H9 (cell line): ENCODE results near the gene SMARCAL1. TPM values are rescaled to one million over a fixed set of nuclear protein-coding genes. Genes with fewer than 3 reads are reported as not detected.

Experiments
- DNase-seq: peaks from one replicate; pipeline ENCODE4 v3.0.0-alpha.2; 2017
- H2AFZ ChIP-seq: one replicate; pipeline ENCODE4 v1.6.1; 2013; ENCODE audit warnings: mild to moderate bottlenecking, low read length, control low read depth, moderate library complexity
- H2AK5ac ChIP-seq: 2 replicates; pipeline ENCODE4 v1.6.1; 2013; ENCODE audit warnings: low read length, control low read depth, mixed read lengths; ENCODE audit not compliant: insufficient read length
- H2BK120ac ChIP-seq: one replicate; pipeline ENCODE4 v1.6.1; 2013; ENCODE audit warnings: low read depth, mild to moderate bottlenecking, low read length, control low read depth, inconsistent platforms; ENCODE audit not compliant: poor library complexity, severe bottlenecking
- H2BK12ac ChIP-seq: 2 replicates; pipeline ENCODE4 v1.6.1; 2013; ENCODE audit warnings: low read length, control low read depth, mixed read lengths, low read depth; ENCODE audit not compliant: insufficient read length
- H2BK15ac ChIP-seq: 2 replicates; pipeline ENCODE4 v1.6.1; 2013; ENCODE audit warnings: low read depth, low read length, control low read depth
- H2BK20ac ChIP-seq: one replicate; pipeline ENCODE4 v1.6.1; 2013; ENCODE audit warnings: low read depth, mild to moderate bottlenecking, low read length, control low read depth, inconsistent platforms; ENCODE audit not compliant: poor library complexity, severe bottlenecking
- H2BK5ac ChIP-seq: 2 replicates; pipeline ENCODE4 v1.6.1; 2013; ENCODE audit warnings: low read length, control low read depth, mixed read lengths; ENCODE audit not compliant: insufficient read length
- H3K14ac ChIP-seq: 2 replicates; pipeline ENCODE4 v1.6.1; 2013; ENCODE audit warnings: low read length, control low read depth; ENCODE audit not compliant: insufficient read depth
- H3K18ac ChIP-seq: 2 replicates; pipeline ENCODE4 v1.6.1; 2013; ENCODE audit warnings: low read depth, mild to moderate bottlenecking, mixed read lengths, low read length, control low read depth; ENCODE audit not compliant: insufficient read length
- H3K23ac ChIP-seq: 2 replicates; pipeline ENCODE4 v1.6.1; 2013; ENCODE audit warnings: low read length, control low read depth, mixed read lengths, low read depth; ENCODE audit not compliant: insufficient read length
- H3K23me2 ChIP-seq: 2 replicates; pipeline ENCODE4 v1.6.1; 2013; ENCODE audit warnings: low read depth, mild to moderate bottlenecking, mixed read lengths, low read length, control low read depth; ENCODE audit not compliant: insufficient read length, poor library complexity, severe bottlenecking
- H3K27ac ChIP-seq: 2 replicates; pipeline ENCODE4 v1.5.1; 2013; ENCODE audit warnings: low read length, control low read depth, mixed read lengths, low read depth; ENCODE audit not compliant: insufficient read length
- H3K27me3 ChIP-seq: 2 replicates; pipeline ENCODE4 v1.6.1; 2013; ENCODE audit warnings: low read length, control low read depth, inconsistent platforms; ENCODE audit not compliant: insufficient read depth
- H3K4ac ChIP-seq: 2 replicates; pipeline ENCODE4 v1.6.1; 2013; ENCODE audit warnings: low read depth, mild to moderate bottlenecking, control low read depth, inconsistent platforms, low read length, moderate library complexity
- H3K4me1 ChIP-seq: 2 replicates; pipeline ENCODE4 v1.6.1; 2013; ENCODE audit warnings: low read length, control low read depth, inconsistent platforms; ENCODE audit not compliant: insufficient read depth
- H3K4me2 ChIP-seq: 2 replicates; pipeline ENCODE4 v1.6.1; 2013; ENCODE audit warnings: low read length, control low read depth, mixed read lengths; ENCODE audit not compliant: insufficient read length, insufficient read depth
- H3K56ac ChIP-seq: 2 replicates; pipeline ENCODE4 v1.6.1; 2013; ENCODE audit warnings: low read depth, mild to moderate bottlenecking, mixed read lengths, low read length, control low read depth; ENCODE audit not compliant: insufficient read length
- H3K79me1 ChIP-seq: 2 replicates; pipeline ENCODE4 v1.6.1; 2013; ENCODE audit warnings: low read depth, mild to moderate bottlenecking, moderate library complexity, low read length, control low read depth, inconsistent platforms; ENCODE audit not compliant: insufficient read depth, poor library complexity, severe bottlenecking
- H3K79me2 ChIP-seq: 2 replicates; pipeline ENCODE4 v1.6.1; 2013; ENCODE audit warnings: low read length, control low read depth, inconsistent platforms; ENCODE audit not compliant: insufficient read depth
- H3K9ac ChIP-seq: 2 replicates; pipeline ENCODE4 v1.6.1; 2013; ENCODE audit warnings: low read length, control low read depth, mixed read lengths; ENCODE audit not compliant: insufficient read length; ENCODE audit errors: extremely low read depth
- H3K9me3 ChIP-seq: one replicate; pipeline ENCODE4 v1.6.1; 2013; ENCODE audit warnings: low read depth, low read length, inconsistent platforms; ENCODE audit not compliant: control insufficient read depth
- H3T11ph ChIP-seq: one replicate; pipeline ENCODE4 v1.6.1; 2013; ENCODE audit warnings: mild to moderate bottlenecking, low read length, control low read depth, inconsistent platforms
- H4K20me1 ChIP-seq: one replicate; pipeline ENCODE4 v1.6.1; 2013; ENCODE audit not compliant: control insufficient read depth, insufficient read length, insufficient read depth
- H4K5ac ChIP-seq: 2 replicates; pipeline ENCODE4 v1.6.1; 2013; ENCODE audit warnings: low read depth, mild to moderate bottlenecking, mixed read lengths, low read length, control low read depth; ENCODE audit not compliant: insufficient read length
- H4K8ac ChIP-seq: replicated peaks from 2 replicates; pipeline ENCODE4 v1.6.1; 2013; ENCODE audit warnings: low read length, control low read depth, mixed read lengths, low read depth; ENCODE audit not compliant: insufficient read length
- H4K91ac ChIP-seq: 2 replicates; pipeline ENCODE4 v1.6.1; 2013; ENCODE audit warnings: low read depth, mild to moderate bottlenecking, moderate library complexity, mixed read lengths, low read length, control low read depth; ENCODE audit not compliant: insufficient read length
- H3K27ac Mint-ChIP-seq, 3 experiments: 2 replicates in 2 of 3; 3 replicates in 1 of 3; pipeline ENCODE4 v1.8.0; 2020 to 2021; ENCODE audit warnings: mixed read lengths in 3 of 3, mild to moderate bottlenecking in 1 of 3, moderate library complexity in 1 of 3
- H3K27me3 Mint-ChIP-seq: 2 replicates; pipeline ENCODE4 v1.8.0; 2021; ENCODE audit warnings: low read depth, mild to moderate bottlenecking, moderate library complexity, mixed read lengths
- H3K36me3 Mint-ChIP-seq, 3 experiments: 2 replicates in 2 of 3; 3 replicates in 1 of 3; pipeline ENCODE4 v1.8.0; 2020 to 2021; ENCODE audit warnings: low read depth in 3 of 3, mixed read lengths in 3 of 3; ENCODE audit not compliant: insufficient read depth in 1 of 3
- H3K4me1 Mint-ChIP-seq, 2 experiments: 2 replicates each; pipeline ENCODE4 v1.8.0; 2020; ENCODE audit warnings: mixed read lengths in 2 of 2
- H3K4me3 Mint-ChIP-seq, 2 experiments: 2 replicates in 1 of 2; 3 replicates in 1 of 2; pipeline ENCODE4 v1.8.0; 2020 to 2021; ENCODE audit warnings: mild to moderate bottlenecking in 2 of 2, mixed read lengths in 2 of 2, moderate library complexity in 1 of 2
- H3K9me3 Mint-ChIP-seq, 2 experiments: 2 replicates in 1 of 2; 3 replicates in 1 of 2; pipeline ENCODE4 v1.8.0; 2020; ENCODE audit warnings: mild to moderate bottlenecking in 2 of 2, mixed read lengths in 2 of 2, moderate library complexity in 1 of 2
- CTCF ChIP-seq: fragments of 200-600 bp; sonication (generic); conservative IDR thresholded peaks from 3 replicates; pipeline ENCODE4 v1.8.0; 2021; ENCODE audit warnings: antibody characterized with exemption, mild to moderate bottlenecking
- WGBS: extraction: QIAGEN DNeasy Blood & Tissue Kit; methylation state at CpG from one replicate; pipeline ENCODE4 v1.1.7; 2013; ENCODE audit warnings: missing lambda C conversion rate, low lambda C conversion rate, mixed read lengths; ENCODE audit not compliant: insufficient read length; ENCODE audit errors: extremely low coverage; 5-methylcytosine and 5-hydroxymethylcytosine counted together
- total RNA-seq: library from RNA; stranded (reverse); gene quantifications from 2 replicates; pipeline ENCODE4 v1.2.1, GENCODE V29; 2021

Gene SMARCAL1
- total RNA-seq, 1 experiment from 2014 or later: 16.5 TPM

DNA sequence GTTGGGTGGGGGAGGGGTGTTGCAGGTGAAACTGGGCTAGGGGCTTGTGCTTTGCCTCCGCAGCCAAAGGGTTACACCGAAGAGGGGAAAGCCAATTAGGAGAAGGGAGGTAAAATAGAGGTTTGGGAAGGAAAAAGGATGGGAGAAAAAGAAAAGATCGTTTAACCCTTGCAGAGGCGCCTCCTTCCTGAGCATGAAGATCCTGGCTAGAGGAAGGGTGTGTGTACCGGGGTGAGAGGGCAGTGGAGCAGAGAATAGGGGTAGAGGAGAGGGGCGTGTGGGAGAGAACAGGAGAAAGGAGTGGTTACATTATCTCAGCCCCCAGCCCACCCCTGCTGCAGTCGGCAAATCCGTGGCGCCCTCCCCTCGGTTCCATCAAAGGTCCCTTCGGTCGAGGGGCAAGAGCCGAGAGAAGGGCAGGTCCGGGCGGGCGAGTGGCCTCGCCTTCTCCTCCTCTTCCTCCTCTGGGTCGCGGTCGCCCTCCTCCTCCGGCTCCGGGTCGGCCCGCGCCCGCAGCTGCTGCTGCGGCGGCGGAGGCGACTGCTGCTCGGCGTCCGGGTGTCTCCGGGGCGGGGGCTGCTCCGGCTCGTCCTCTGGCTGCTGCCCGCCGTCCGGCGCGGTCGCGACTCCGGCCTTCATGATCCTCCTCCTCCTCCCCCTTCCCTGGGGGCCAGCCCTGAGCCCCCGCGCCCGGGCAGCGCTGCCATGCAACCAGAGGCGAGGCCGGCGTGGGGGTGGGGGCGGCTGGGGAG, 41.1 kb upstream of the SMARCAL1 start:
- H3K9ac ChIP-seq: no peak overlapping the region
- Mint-ChIP-seq H3K27ac (peak overlapping the region in 1 of 3 experiments; percentile 73; a peak in 2 of 7 replicates), H3K36me3 (no peaks in the 10 kb centered on the region), H3K9me3 (no peaks in the 10 kb centered on the region), H3K4me3 (peak overlapping the region; percentile 72 to 92), H3K27me3 (peaks cover 67% of the 10 kb centered on the region), H3K4me1 (peaks cover 25 to 41% of the 10 kb centered on the region in 2 experiments)
- no peak overlapping the region for H4K8ac ChIP-seq
- no peak overlapping the region for H3K18ac ChIP-seq
- no peaks in the 10 kb centered on the region for H3K79me2 ChIP-seq
- WGBS: no CpG with 5 or more reads among the region's 53 CpGs
- H3K56ac ChIP-seq: no peak overlapping the region
- peaks cover 20% of the 10 kb centered on the region for H3K23me2 ChIP-seq
- H3K14ac ChIP-seq: 0 out of 2 replicates have a peak overlapping the region, but pooled peaks have one; percentile 11
- peak; percentile 42 for DNase-seq
- no peak overlapping the region for H2AK5ac ChIP-seq
- H2BK5ac ChIP-seq: no peak overlapping the region
- H2BK15ac ChIP-seq: no peak overlapping the region
- H3K4ac ChIP-seq: no peak overlapping the region
- no peaks in the 10 kb centered on the region for H3K9me3 ChIP-seq
- no peak overlapping the region for H4K91ac ChIP-seq
- peaks cover 6% of the 10 kb centered on the region; the same call in 1 of the 2 replicates for H3K27me3 ChIP-seq
- H4K20me1 ChIP-seq: no peaks in the 10 kb centered on the region
- no peak overlapping the region for H2BK120ac ChIP-seq
- H3K79me1 ChIP-seq: no peaks in the 10 kb centered on the region
- H3K23ac ChIP-seq: no peak overlapping the region
- H4K5ac ChIP-seq: no peak overlapping the region
- H3T11ph ChIP-seq: no peak overlapping the region
- TF ChIP-seq CTCF: no peak
- H2BK12ac ChIP-seq: no peak overlapping the region
- H3K4me1 ChIP-seq: peaks cover 5% of the 10 kb centered on the region; the same call in 1 of the 2 replicates
- no peak overlapping the region for H2AFZ ChIP-seq
- H3K4me2 ChIP-seq: peak overlapping the region; percentile 96
- H3K27ac ChIP-seq: no peak overlapping the region
- no peak overlapping the region for H2BK20ac ChIP-seq
